ENCODE measurements around the gene DMD.

Gene DMD

GRCh38 chrX:32010212-32010611 lies 1201.1 kb downstream of the DMD start:
- Histone ChIP-seq H3K9me2 (replicated peaks; ENCODE audit: insufficient read depth, low read length) (no peaks in the 10 kb centered on the region), H4K20me1 (ENCODE audit: insufficient read depth, low read length) (no peaks in the 10 kb centered on the region), H3K9ac (ENCODE audit: low read length) (no peak overlapping the region), H3K79me2 (ENCODE audit: low read length) (no peaks in the 10 kb centered on the region), H3K36me3 (replicated peaks; ENCODE audit: insufficient read depth, low read length) (no peaks in the 10 kb centered on the region), H3K27me3 (replicated peaks; ENCODE audit: insufficient read depth, low read length) (no peaks in the 10 kb centered on the region), H3K27ac (ENCODE audit: low read length) (no peak overlapping the region), H3F3A (ENCODE audit: insufficient read depth, low read length) (no peaks in the 10 kb centered on the region), H3K4me2 (ENCODE audit: low read depth, low read length) (no peak overlapping the region), H3K9me3 (replicated peaks; ENCODE audit: insufficient read depth, low read length) (no peaks in the 10 kb centered on the region), H3K4me3 (ENCODE audit: low read length) (no peak overlapping the region), H2AFZ (ENCODE audit: low read length) (no peak overlapping the region), H3K4me1 (ENCODE audit: low read length) (no peaks in the 10 kb centered on the region)
- no peak for DNase-seq
- TF ChIP-seq CTCF (IDR thresholded peaks at IDR 0.05; ENCODE audit: low read length) (no peak), EZH2 (optimal IDR thresholded peaks at IDR 0.05; ENCODE audit: low read depth, low read length) (no peak), EZH2phosphoT487 (IDR thresholded peaks at IDR 0.05; ENCODE audit: low read length) (no peak)

GRCh38 chrX:31993637-31994036 lies 1217.7 kb downstream of the DMD start:
- TF ChIP-seq EZH2phosphoT487 (IDR thresholded peaks at IDR 0.05; ENCODE audit: low read length) (no peak), EZH2 (optimal IDR thresholded peaks at IDR 0.05; ENCODE audit: low read depth, low read length) (no peak), CTCF (IDR thresholded peaks at IDR 0.05; ENCODE audit: low read length) (no peak)
- no peaks in the 10 kb centered on the region for H3K27me3 ChIP-seq (replicated peaks; ENCODE audit: insufficient read depth, low read length)

GRCh38 chrX:31988975-31989374 lies 1222.4 kb downstream of the DMD start:
- Histone ChIP-seq H3K9me3 (replicated peaks; ENCODE audit: insufficient read depth, low read length) (no peaks in the 10 kb centered on the region), H3K4me3 (ENCODE audit: low read length) (no peak overlapping the region), H3K9me2 (replicated peaks; ENCODE audit: insufficient read depth, low read length) (no peaks in the 10 kb centered on the region)

More at GRCh38 chrX:31993637-31994036, 1217.7 kb downstream of the DMD start:
- Histone ChIP-seq H3K4me3 (ENCODE audit: low read length) (no peak overlapping the region), H2AFZ (ENCODE audit: low read length) (no peak overlapping the region), H3K36me3 (replicated peaks; ENCODE audit: insufficient read depth, low read length) (no peaks in the 10 kb centered on the region), H3K9me2 (replicated peaks; ENCODE audit: insufficient read depth, low read length) (no peaks in the 10 kb centered on the region), H4K20me1 (ENCODE audit: insufficient read depth, low read length) (no peaks in the 10 kb centered on the region), H3K27ac (ENCODE audit: low read length) (no peak overlapping the region), H3K79me2 (ENCODE audit: low read length) (no peaks in the 10 kb centered on the region), H3F3A (ENCODE audit: insufficient read depth, low read length) (no peaks in the 10 kb centered on the region), H3K4me1 (ENCODE audit: low read length) (no peaks in the 10 kb centered on the region), H3K9me3 (replicated peaks; ENCODE audit: insufficient read depth, low read length) (no peaks in the 10 kb centered on the region), H3K4me2 (ENCODE audit: low read depth, low read length) (no peak overlapping the region), H3K9ac (ENCODE audit: low read length) (no peak overlapping the region)
- no peak for DNase-seq

More at GRCh38 chrX:31988975-31989374, 1222.4 kb downstream of the DMD start:
- Histone ChIP-seq H2AFZ (ENCODE audit: low read length) (no peak overlapping the region), H3F3A (ENCODE audit: insufficient read depth, low read length) (no peaks in the 10 kb centered on the region), H3K36me3 (replicated peaks; ENCODE audit: insufficient read depth, low read length) (no peaks in the 10 kb centered on the region), H3K9ac (ENCODE audit: low read length) (no peak overlapping the region), H3K27me3 (replicated peaks; ENCODE audit: insufficient read depth, low read length) (no peaks in the 10 kb centered on the region), H3K27ac (ENCODE audit: low read length) (no peak overlapping the region), H3K4me1 (ENCODE audit: low read length) (no peaks in the 10 kb centered on the region), H4K20me1 (ENCODE audit: insufficient read depth, low read length) (no peaks in the 10 kb centered on the region), H3K79me2 (ENCODE audit: low read length) (no peaks in the 10 kb centered on the region), H3K4me2 (ENCODE audit: low read depth, low read length) (no peak overlapping the region)
- no peak for DNase-seq
- TF ChIP-seq CTCF (IDR thresholded peaks at IDR 0.05; ENCODE audit: low read length) (no peak), EZH2phosphoT487 (IDR thresholded peaks at IDR 0.05; ENCODE audit: low read length) (no peak), EZH2 (optimal IDR thresholded peaks at IDR 0.05; ENCODE audit: low read depth, low read length) (no peak)

Data from MM.1S (cell line).